KMS-11 (cell line): ENCODE measurements around the gene IFT122.
A peak's percentile ranks its signal among the peaks of the same experiment; 100 is the strongest.

Source experiments
- H2AFZ ChIP-seq: fragments of 200-600 bp; sonication (generic); 2 replicates; pipeline ENCODE4 v1.6.1; 2016; ENCODE audit warnings: antibody characterized with exemption, mixed run types, low read depth
- H3K27ac ChIP-seq: fragments of 200-600 bp; sonication (generic); 2 replicates; pipeline ENCODE4 v1.6.1; 2016; ENCODE audit warnings: mild to moderate bottlenecking, mixed run types
- H3K27me3 ChIP-seq: fragments of 200-600 bp; sonication (generic); 2 replicates; pipeline ENCODE4 v1.6.1; 2017; ENCODE audit warnings: mild to moderate bottlenecking, low read depth, mixed run types, moderate library complexity; ENCODE audit not compliant: insufficient read depth
- H3K36me3 ChIP-seq: fragments of 200-600 bp; sonication (generic); 2 replicates; pipeline ENCODE4 v1.6.1; 2017; ENCODE audit warnings: mild to moderate bottlenecking, mixed run types; ENCODE audit not compliant: insufficient read depth
- H3K4me1 ChIP-seq: fragments of 200-600 bp; sonication (generic); 2 replicates; pipeline ENCODE4 v1.6.1; 2016; ENCODE audit warnings: mild to moderate bottlenecking, low read depth, mixed run types; ENCODE audit not compliant: poor library complexity, severe bottlenecking
- H3K4me2 ChIP-seq: fragments of 200-600 bp; sonication (generic); 2 replicates; pipeline ENCODE4 v1.7.0; 2016; ENCODE audit warnings: mild to moderate bottlenecking, mixed run types
- H3K4me3 ChIP-seq: fragments of 200-600 bp; sonication (generic); IDR thresholded peaks from 2 replicates; pipeline ENCODE4 v1.6.1; 2017; ENCODE audit warnings: low read depth, low read length, mixed read lengths; ENCODE audit not compliant: insufficient read depth
- H3K79me2 ChIP-seq: fragments of 200-600 bp; sonication (generic); 2 replicates; pipeline ENCODE4 v1.6.1; 2016; ENCODE audit warnings: low read depth, mixed run types; ENCODE audit not compliant: insufficient read depth
- H3K9ac ChIP-seq: fragments of 200-600 bp; sonication (generic); 2 replicates; pipeline ENCODE4 v1.6.1; 2016; ENCODE audit warnings: mild to moderate bottlenecking, mixed run types
- H4K20me1 ChIP-seq: fragments of 200-600 bp; sonication (generic); 2 replicates; pipeline ENCODE4 v1.6.1; 2016; ENCODE audit warnings: mild to moderate bottlenecking, mixed run types; ENCODE audit not compliant: insufficient read depth
- TF ChIP-seq, protein P1 (sequence below): fragments of 200-600 bp; sonication (generic); conservative IDR thresholded peaks from 2 replicates; pipeline ENCODE4 v1.6.1; 2017; ENCODE audit warnings: low read depth, mild to moderate bottlenecking, antibody characterized with exemption, low read length, moderate library complexity, mixed read lengths

The IFT122 gene

GRCh38 chr3:129502641-129503408 is 62.8 kb downstream of the IFT122 start:
- Histone ChIP-seq H3K27ac (peak overlapping the region; percentile 84), H3K36me3 (no peaks in the 10 kb centered on the region), H3K79me2 (no peaks in the 10 kb centered on the region), H3K4me1 (peaks cover 70% of the 10 kb centered on the region), H3K27me3 (no peaks in the 10 kb centered on the region), H4K20me1 (no peaks in the 10 kb centered on the region), H3K9ac (peak overlapping the region; percentile 53; the same call in 1 of the 2 replicates), H3K4me3 (no peak overlapping the region), H2AFZ (peak overlapping the region; percentile 60), H3K4me2 (peak overlapping the region; percentile 75)
- TF ChIP-seq, protein P1, sequence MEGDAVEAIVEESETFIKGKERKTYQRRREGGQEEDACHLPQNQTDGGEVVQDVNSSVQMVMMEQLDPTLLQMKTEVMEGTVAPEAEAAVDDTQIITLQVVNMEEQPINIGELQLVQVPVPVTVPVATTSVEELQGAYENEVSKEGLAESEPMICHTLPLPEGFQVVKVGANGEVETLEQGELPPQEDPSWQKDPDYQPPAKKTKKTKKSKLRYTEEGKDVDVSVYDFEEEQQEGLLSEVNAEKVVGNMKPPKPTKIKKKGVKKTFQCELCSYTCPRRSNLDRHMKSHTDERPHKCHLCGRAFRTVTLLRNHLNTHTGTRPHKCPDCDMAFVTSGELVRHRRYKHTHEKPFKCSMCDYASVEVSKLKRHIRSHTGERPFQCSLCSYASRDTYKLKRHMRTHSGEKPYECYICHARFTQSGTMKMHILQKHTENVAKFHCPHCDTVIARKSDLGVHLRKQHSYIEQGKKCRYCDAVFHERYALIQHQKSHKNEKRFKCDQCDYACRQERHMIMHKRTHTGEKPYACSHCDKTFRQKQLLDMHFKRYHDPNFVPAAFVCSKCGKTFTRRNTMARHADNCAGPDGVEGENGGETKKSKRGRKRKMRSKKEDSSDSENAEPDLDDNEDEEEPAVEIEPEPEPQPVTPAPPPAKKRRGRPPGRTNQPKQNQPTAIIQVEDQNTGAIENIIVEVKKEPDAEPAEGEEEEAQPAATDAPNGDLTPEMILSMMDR: no peak

DNA sequence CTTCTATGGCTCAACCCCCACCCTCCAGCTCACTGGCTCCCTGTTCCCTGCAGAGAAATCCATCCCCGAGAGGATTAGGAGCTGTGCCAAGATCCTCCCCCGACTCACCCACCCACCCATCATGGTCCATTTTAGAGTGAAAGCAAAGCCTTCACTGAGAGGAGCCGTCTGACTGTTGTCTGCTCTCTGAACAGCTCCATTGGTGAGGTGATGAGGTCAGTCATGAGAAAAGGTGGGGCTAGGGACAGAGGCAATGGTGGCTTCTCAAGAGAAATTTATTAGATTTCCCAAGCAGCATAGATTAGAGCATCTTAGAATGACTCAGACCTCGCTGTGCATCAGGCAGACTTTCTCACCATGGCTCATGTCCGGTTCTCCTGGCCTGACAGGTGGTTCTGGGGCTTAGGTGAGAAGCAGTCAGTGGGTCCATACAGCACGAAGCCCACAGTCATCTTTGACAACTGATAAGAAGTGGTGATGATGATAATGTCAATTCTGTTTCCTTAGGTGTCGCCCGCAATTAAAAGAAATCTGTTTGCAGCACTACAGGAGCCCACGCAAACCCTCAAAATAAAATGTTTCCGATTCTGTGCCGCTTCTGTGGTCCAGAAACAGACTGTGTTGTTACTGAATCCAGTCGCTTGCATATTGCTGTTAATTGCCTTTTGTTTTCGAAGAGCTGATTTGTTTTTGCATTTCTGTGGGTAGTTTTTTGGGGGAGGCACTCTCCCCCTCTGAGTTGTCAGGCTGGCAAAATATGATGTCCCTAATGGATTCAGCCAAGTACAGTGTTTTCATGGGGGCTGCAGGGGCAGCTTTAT is 63.7 kb downstream of the IFT122 start:
- Histone ChIP-seq H3K27ac (peak overlapping the region; percentile 84), H3K4me2 (peak overlapping the region; percentile 75), H3K27me3 (no peaks in the 10 kb centered on the region), H3K4me3 (peak overlapping the region; percentile 22), H3K4me1 (peaks cover 78% of the 10 kb centered on the region), H2AFZ (peak overlapping the region; percentile 60), H3K36me3 (no peaks in the 10 kb centered on the region), H3K9ac (peak overlapping the region; percentile 53; the same call in 1 of the 2 replicates), H3K79me2 (no peaks in the 10 kb centered on the region), H4K20me1 (no peaks in the 10 kb centered on the region)
- TF ChIP-seq, protein P1: no peak

GRCh38 chr3:129504471-129505100 is 64.6 kb downstream of the IFT122 start:
- H3K36me3 ChIP-seq: no peaks in the 10 kb centered on the region
- peak overlapping the region; percentile 75 for H3K4me2 ChIP-seq
- peak overlapping the region; percentile 53; the same call in 1 of the 2 replicates for H3K9ac ChIP-seq
- no peaks in the 10 kb centered on the region for H3K27me3 ChIP-seq
- H3K27ac ChIP-seq: peak overlapping the region; percentile 84
- H2AFZ ChIP-seq: peak overlapping the region; percentile 29
- H3K79me2 ChIP-seq: no peaks in the 10 kb centered on the region
- no peaks in the 10 kb centered on the region for H4K20me1 ChIP-seq
- H3K4me3 ChIP-seq: peak overlapping the region; percentile 22
- peaks cover 80% of the 10 kb centered on the region for H3K4me1 ChIP-seq
- TF ChIP-seq, protein P1: no peak

DNA sequence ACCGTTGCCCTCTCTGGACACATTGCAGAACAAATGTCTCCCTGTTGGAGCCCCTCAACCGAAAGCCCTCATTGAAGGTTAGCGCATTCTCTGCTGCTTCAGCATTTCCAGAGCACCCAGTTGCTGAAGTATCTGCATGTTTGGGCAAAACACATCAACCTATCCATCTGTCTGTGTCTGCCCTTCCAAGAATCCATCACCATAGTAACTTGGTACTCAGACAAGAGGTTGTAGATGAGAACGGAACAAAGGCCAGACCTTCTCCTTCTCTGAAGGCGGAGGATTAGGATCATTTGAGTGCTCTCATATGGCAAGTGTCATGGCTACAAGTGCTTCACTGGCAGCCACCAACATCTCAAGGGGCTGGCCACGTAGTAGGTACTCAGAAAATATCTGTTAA is 65.3 kb downstream of the IFT122 start:
- no peaks in the 10 kb centered on the region for H4K20me1 ChIP-seq
- H3K27me3 ChIP-seq: no peaks in the 10 kb centered on the region
- no peaks in the 10 kb centered on the region for H3K79me2 ChIP-seq
- H3K4me2 ChIP-seq: peak overlapping the region; percentile 75
- TF ChIP-seq, protein P1: no peak
- H3K27ac ChIP-seq: peak overlapping the region; percentile 84
- peaks cover 80% of the 10 kb centered on the region for H3K4me1 ChIP-seq
- no peaks in the 10 kb centered on the region for H3K36me3 ChIP-seq
- peak overlapping the region; percentile 53; the same call in 1 of the 2 replicates for H3K9ac ChIP-seq
- peak overlapping the region; percentile 29 for H2AFZ ChIP-seq
- H3K4me3 ChIP-seq: no peak overlapping the region
